ENCODE data around the gene MYO7B. TPM values are rescaled to one million over a fixed set of nuclear protein-coding genes. Genes with fewer than 3 reads are reported as not detected.

The MYO7B gene
- total RNA-seq = under 1 TPM in 3 of 4 donors, not detected in 1; 0.27 to 0.77 (median 0.54) TPM

- TF ChIP-seq POLR2A (IDR thresholded peaks at IDR 0.05) (no peak), CTCF (IDR thresholded peaks at IDR 0.05) (no peak), POLR2AphosphoS5 (IDR thresholded peaks at IDR 0.05) (no peak), EP300 (IDR thresholded peaks at IDR 0.05) (no peak)
- Histone ChIP-seq H3K27ac (no peak within 1 kb of the TSS), H3K36me3 (no peaks in the 10 kb centered on the region), H3K4me1 (no peaks in the 10 kb centered on the region), H3K9me3 (no peaks in the 10 kb centered on the region), H3K4me3 (no peak within 1 kb of the TSS), H3K27me3 (peaks cover 7% of the 10 kb centered on the region)
- no peak for ATAC-seq
- 71% methylated on average over 1 of the region's 11 CpGs; no CpG with 5 or more reads in 1 of the 2 donors for WGBS, 2 donors (ENCODE audit: low coverage in 1 of 2)
Observed at GRCh38 chr2:127535422-127535901, at the start of gene MYO7B. Gene MYO7B, plus strand, starts transcription at chr2:127535683. Its CDS starts 24,040 bp downstream, at chr2:127559723.

DNA sequence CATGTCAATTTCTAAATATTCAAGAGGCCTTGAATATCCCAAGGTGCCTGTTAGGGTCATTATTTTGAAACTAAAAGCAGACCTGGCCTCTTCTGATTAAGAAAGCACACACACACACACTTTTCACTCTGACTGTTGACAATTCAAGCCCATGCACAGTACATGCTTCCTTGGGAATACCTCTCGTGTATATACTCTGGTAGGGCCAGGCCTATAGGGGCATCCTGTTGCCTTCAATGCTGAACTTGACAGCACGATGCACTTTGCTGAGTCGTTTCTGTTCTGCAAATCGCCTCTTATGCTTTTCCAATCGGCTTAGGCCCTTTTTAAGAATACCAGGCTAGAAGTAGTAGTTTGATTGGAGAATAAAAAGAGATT, 49.8 kb upstream of the MYO7B start:
- no peak for ATAC-seq
- Histone ChIP-seq H3K27ac (no peak overlapping the region), H3K4me3 (no peak overlapping the region), H3K36me3 (peaks cover 4 to 97% of the 10 kb centered on the region in 2 donors), H3K4me1 (no peaks in the 10 kb centered on the region), H3K9me3 (no peaks in the 10 kb centered on the region), H3K27me3 (no peaks in the 10 kb centered on the region)
- TF ChIP-seq POLR2AphosphoS5 (IDR thresholded peaks at IDR 0.05) (no peak), CTCF (IDR thresholded peaks at IDR 0.05) (no peak), EP300 (IDR thresholded peaks at IDR 0.05) (no peak), POLR2A (IDR thresholded peaks at IDR 0.05) (no peak)
- WGBS, 2 donors (ENCODE audit: low coverage in 1 of 2) = 79 to 84% methylated on average over 3 to 5 of the region's 5 CpGs

GRCh38 chr2:127486247-127487058, 49.0 kb upstream of the MYO7B start:
- no peak overlapping the region for H3K27ac ChIP-seq
- H3K27me3 ChIP-seq = no peaks in the 10 kb centered on the region
- peaks cover 4 to 97% of the 10 kb centered on the region in 2 donors for H3K36me3 ChIP-seq
- WGBS, 2 donors (ENCODE audit: low coverage in 1 of 2) = 89 to 100% methylated on average over 5 to 7 of the region's 8 CpGs
- no peaks in the 10 kb centered on the region for H3K9me3 ChIP-seq
- H3K4me3 ChIP-seq = no peak overlapping the region
- no peak for TF ChIP-seq CTCF (IDR thresholded peaks at IDR 0.05)
- no peak for TF ChIP-seq EP300 (IDR thresholded peaks at IDR 0.05)
- no peak for TF ChIP-seq POLR2A (IDR thresholded peaks at IDR 0.05)
- TF ChIP-seq POLR2AphosphoS5 (IDR thresholded peaks at IDR 0.05) = no peak
- ATAC-seq = no peak
- H3K4me1 ChIP-seq = no peaks in the 10 kb centered on the region

- Histone ChIP-seq H3K4me3 (no peak overlapping the region), H3K9me3 (no peaks in the 10 kb centered on the region), H3K27me3 (no peaks in the 10 kb centered on the region), H3K4me1 (no peaks in the 10 kb centered on the region), H3K36me3 (peaks cover 4 to 96% of the 10 kb centered on the region in 2 donors), H3K27ac (no peak overlapping the region)
- TF ChIP-seq EP300 (IDR thresholded peaks at IDR 0.05) (no peak), POLR2AphosphoS5 (IDR thresholded peaks at IDR 0.05) (no peak), POLR2A (IDR thresholded peaks at IDR 0.05) (no peak), CTCF (IDR thresholded peaks at IDR 0.05) (no peak)
- WGBS, 2 donors (ENCODE audit: low coverage in 1 of 2) = 86 to 90% methylated on average over 4 of the region's 4 CpGs
- ATAC-seq = no peak
Observed at GRCh38 chr2:127490283-127490682, 45.2 kb upstream of the MYO7B start.

DNA sequence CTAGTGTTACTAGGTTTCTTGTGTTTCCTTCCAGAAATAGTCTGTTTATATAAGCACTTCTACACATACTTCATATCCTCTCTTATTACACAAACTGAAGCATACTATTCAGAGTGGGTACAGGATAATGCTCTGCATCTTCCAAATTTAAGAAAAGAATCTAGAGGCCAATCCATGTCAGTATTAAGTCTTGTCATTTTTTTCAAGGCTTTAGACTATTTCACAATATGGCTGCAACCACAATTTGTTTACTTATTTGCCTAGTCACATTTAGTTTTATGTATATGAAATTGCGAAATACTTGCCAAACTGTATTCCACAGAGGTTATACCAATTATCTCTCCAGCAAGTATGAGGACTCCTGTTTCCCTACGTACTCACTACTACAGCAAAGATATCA, 37.1 kb upstream of the MYO7B start:
- H3K36me3 ChIP-seq = peaks cover 6 to 95% of the 10 kb centered on the region in 2 donors
- H3K9me3 ChIP-seq = no peaks in the 10 kb centered on the region
- WGBS, 2 donors (ENCODE audit: low coverage in 1 of 2) = 81 to 90% methylated on average over 2 of the region's 2 CpGs
- TF ChIP-seq POLR2A (IDR thresholded peaks at IDR 0.05) (no peak), POLR2AphosphoS5 (IDR thresholded peaks at IDR 0.05) (no peak), EP300 (IDR thresholded peaks at IDR 0.05) (no peak), CTCF (IDR thresholded peaks at IDR 0.05) (no peak)
- no peaks in the 10 kb centered on the region for H3K27me3 ChIP-seq
- H3K4me1 ChIP-seq = peaks cover 0 to 8% (median 0%) of the 10 kb centered on the region in 3 donors
- H3K4me3 ChIP-seq = no peak overlapping the region
- H3K27ac ChIP-seq = no peak overlapping the region
- no peak for ATAC-seq

Measured in gastroesophageal sphincter (tissue), 4 donors.